Endothelial cell of hepatic sinusoid (primary cell): ENCODE results near the gene MAMDC2.

Experiments used
- in situ Hi-C: cut with HindIII; loops from 2 replicates; pipeline ENCODE4 v1.10.0; 2017; ENCODE audit warnings: low sequenced_read_pairs

Gene MAMDC2

GRCh38 chr9:70100362-70100761 lies 56.7 kb downstream of the MAMDC2 start:
- in situ Hi-C loops = no loop called here

GRCh38 chr9:70101265-70101664 lies 57.6 kb downstream of the MAMDC2 start:
- in situ Hi-C loops = no loop called here

GRCh38 chr9:70105147-70105546 lies 61.5 kb downstream of the MAMDC2 start:
- in situ Hi-C loops = no loop called here

- in situ Hi-C loops = no loop called here
Observed at GRCh38 chr9:70106571-70106970, 62.9 kb downstream of the MAMDC2 start.

- in situ Hi-C loops = no loop called here
Observed at GRCh38 chr9:70107558-70107957, 63.9 kb downstream of the MAMDC2 start.

GRCh38 chr9:70108181-70108580 lies 64.5 kb downstream of the MAMDC2 start:
- in situ Hi-C loops = no loop called here

GRCh38 chr9:70110194-70111041 lies 66.8 kb downstream of the MAMDC2 start:
- in situ Hi-C loops = loop anchor here (10.0 kb wide), 1 partner anchor 136 kb away; no protein-coding TSS in a partner anchor

- in situ Hi-C loops = loop anchor here (10.0 kb wide), 1 partner anchor 136 kb away; no protein-coding TSS in a partner anchor
Observed at GRCh38 chr9:70111042-70111602, 67.5 kb downstream of the MAMDC2 start.

- in situ Hi-C loops = loop anchor here (10.0 kb wide), 1 partner anchor 137 kb away; no protein-coding TSS in a partner anchor
Observed at GRCh38 chr9:70111641-70112236, 68.1 kb downstream of the MAMDC2 start.

- in situ Hi-C loops = loop anchor here (10.0 kb wide), 1 partner anchor 138 kb away; no protein-coding TSS in a partner anchor
Observed at GRCh38 chr9:70112981-70113380, 69.3 kb downstream of the MAMDC2 start.

- in situ Hi-C loops = loop anchor here (10.0 kb wide), 1 partner anchor 139 kb away; no protein-coding TSS in a partner anchor
Observed at GRCh38 chr9:70113403-70114022, 69.9 kb downstream of the MAMDC2 start.

GRCh38 chr9:70114898-70115297 lies 71.2 kb downstream of the MAMDC2 start:
- in situ Hi-C loops = loop anchor here (10.0 kb wide), 1 partner anchor 140 kb away; no protein-coding TSS in a partner anchor

- in situ Hi-C loops = loop anchor here (10.0 kb wide), 1 partner anchor 143 kb away; no protein-coding TSS in a partner anchor
Observed at GRCh38 chr9:70117835-70118319, 74.2 kb downstream of the MAMDC2 start.

- in situ Hi-C loops = loop anchor here (5.0 to 10.0 kb wide), 2 partner anchors 53 to 145 kb away; no protein-coding TSS in a partner anchor
Observed at GRCh38 chr9:70119786-70120185, 76.1 kb downstream of the MAMDC2 start.

- in situ Hi-C loops = loop anchor here (5.0 kb wide), 1 partner anchor 51 kb away; no protein-coding TSS in a partner anchor
Observed at GRCh38 chr9:70120834-70121510, 77.3 kb downstream of the MAMDC2 start.

GRCh38 chr9:70121818-70122436 lies 78.3 kb downstream of the MAMDC2 start:
- in situ Hi-C loops = loop anchor here (5.0 kb wide), 1 partner anchor 50 kb away; no protein-coding TSS in a partner anchor

- in situ Hi-C loops = loop anchor here (5.0 kb wide), 1 partner anchor 49 kb away; no protein-coding TSS in a partner anchor
Observed at GRCh38 chr9:70123695-70124094, 80.0 kb downstream of the MAMDC2 start.

- in situ Hi-C loops = no loop called here
Observed at GRCh38 chr9:70125621-70126263, 82.1 kb downstream of the MAMDC2 start.

GRCh38 chr9:70127036-70127435 lies 83.4 kb downstream of the MAMDC2 start:
- in situ Hi-C loops = no loop called here
